SK-N-SH treated with all-trans-retinoic acid at 6 μM for 48 hours (cell line): ENCODE measurements around the gene NEURL1B.

ENCODE experiments used
- ATAC-seq: fragments of 200-7000 bp; cut with Tn5 transposase; 3 replicates; pipeline ENCODE4 v1.9.1; 2020; ENCODE audit warnings: mild to moderate bottlenecking, moderate library complexity
- ARNTL ChIP-seq: fragments of 450-650 bp; formaldehyde crosslinking; IDR thresholded peaks from 2 replicates; pipeline ENCODE4 v1.5.0; 2020; ENCODE audit warnings: low read depth, mild to moderate bottlenecking, moderate library complexity, borderline replicate concordance
- BACH2 ChIP-seq: fragments of 250-450 bp; sonication (Bioruptor Pico); IDR thresholded peaks from 2 replicates; pipeline ENCODE4 v1.9.0; 2021; ENCODE audit warnings: mild to moderate bottlenecking, borderline replicate concordance
- CSDC2 ChIP-seq: fragments of 250-450 bp; sonication (Bioruptor Pico); IDR thresholded peaks from 2 replicates; pipeline ENCODE4 v1.5.0; 2020; ENCODE audit warnings: mild to moderate bottlenecking, moderate library complexity
- CSRNP3 ChIP-seq: fragments of 250-450 bp; sonication (Bioruptor Pico); IDR thresholded peaks from 2 replicates; pipeline ENCODE4 v1.5.1; 2021; ENCODE audit warnings: mild to moderate bottlenecking, moderate library complexity
- ESRRG ChIP-seq: fragments of 250-450 bp; sonication (Bioruptor Pico); IDR thresholded peaks from 2 replicates; pipeline ENCODE4 v1.6.1; 2021; ENCODE audit warnings: mild to moderate bottlenecking
- GLIS3 ChIP-seq: fragments of 250-450 bp; sonication (Bioruptor Pico); IDR thresholded peaks from 2 replicates; pipeline ENCODE4 v1.5.0; 2020; ENCODE audit warnings: mild to moderate bottlenecking, moderate library complexity
- ISL1 ChIP-seq: fragments of 250-450 bp; sonication (Bioruptor Pico); IDR thresholded peaks from 2 replicates; pipeline ENCODE4 v2.1.2; 2022; ENCODE audit warnings: mild to moderate bottlenecking, moderate library complexity
- OSR1 ChIP-seq: fragments of 250-450 bp; sonication (Bioruptor Pico); IDR thresholded peaks from 2 replicates; pipeline ENCODE4 v1.8.0; 2022; ENCODE audit warnings: moderate library complexity, mild to moderate bottlenecking, inconsistent platforms
- PATZ1 ChIP-seq: fragments of 250-450 bp; sonication (Bioruptor Pico); IDR thresholded peaks from 2 replicates; pipeline ENCODE4 v1.8.0; 2020; ENCODE audit warnings: mild to moderate bottlenecking, moderate library complexity, borderline replicate concordance
- PPARA ChIP-seq: fragments of 250-450 bp; sonication (Bioruptor Pico); IDR thresholded peaks from 2 replicates; pipeline ENCODE4 v1.5.0; 2020; ENCODE audit warnings: mild to moderate bottlenecking, borderline replicate concordance
- RARB ChIP-seq: fragments of 250-450 bp; sonication (Bioruptor Pico); IDR thresholded peaks from 2 replicates; pipeline ENCODE4 v1.8.0; 2021; ENCODE audit warnings: mild to moderate bottlenecking, moderate library complexity
- SNAI2 ChIP-seq: fragments of 250-450 bp; sonication (Bioruptor Pico); IDR thresholded peaks from 2 replicates; pipeline ENCODE4 v1.5.0; 2020; ENCODE audit warnings: mild to moderate bottlenecking, moderate library complexity
- TOX ChIP-seq: fragments of 250-450 bp; sonication (Bioruptor Pico); IDR thresholded peaks from 2 replicates; pipeline ENCODE4 v1.8.0; 2021; ENCODE audit warnings: mild to moderate bottlenecking, moderate library complexity, borderline replicate concordance
- ZC3H10 ChIP-seq: fragments of 250-450 bp; sonication (Bioruptor Pico); IDR thresholded peaks from 2 replicates; pipeline ENCODE4 v1.5.1; 2021; ENCODE audit warnings: mild to moderate bottlenecking, moderate library complexity
- ZFP3 ChIP-seq: fragments of 250-450 bp; sonication (Bioruptor Pico); IDR thresholded peaks from 2 replicates; pipeline ENCODE4 v1.5.0; 2020; ENCODE audit warnings: mild to moderate bottlenecking, moderate library complexity
- ZFP30 ChIP-seq: fragments of 450-650 bp; formaldehyde crosslinking; IDR thresholded peaks from 2 replicates; pipeline ENCODE4 v1.5.0; 2022; ENCODE audit warnings: mild to moderate bottlenecking, moderate library complexity
- ZNF565 ChIP-seq: fragments of 450-650 bp; formaldehyde crosslinking; conservative IDR thresholded peaks from 2 replicates; pipeline ENCODE4 v1.5.0; 2020; ENCODE audit warnings: low read depth, mild to moderate bottlenecking, moderate library complexity
- ZNF70 ChIP-seq: fragments of 450-650 bp; formaldehyde crosslinking; IDR thresholded peaks from 2 replicates; pipeline ENCODE4 v1.5.0; 2020; ENCODE audit warnings: mild to moderate bottlenecking, moderate library complexity
- ZNF8 ChIP-seq: fragments of 450-650 bp; formaldehyde crosslinking; IDR thresholded peaks from 2 replicates; pipeline ENCODE4 v1.5.0; 2020; ENCODE audit warnings: mild to moderate bottlenecking, moderate library complexity
- TF ChIP-seq, protein P1 (sequence below): fragments of 250-450 bp; sonication (Bioruptor Pico); IDR thresholded peaks from 2 replicates; pipeline ENCODE4 v1.5.0; 2020; ENCODE audit warnings: mild to moderate bottlenecking, moderate library complexity
- TF ChIP-seq, protein P2 (sequence below): fragments of 250-450 bp; sonication (Bioruptor Pico); IDR thresholded peaks from 2 replicates; pipeline ENCODE4 v1.8.0; 2021; ENCODE audit warnings: low read depth, mild to moderate bottlenecking, moderate library complexity, borderline replicate concordance
- TF ChIP-seq, protein P3 (sequence below): fragments of 250-450 bp; sonication (Bioruptor Pico); IDR thresholded peaks from 2 replicates; pipeline ENCODE4 v1.5.1; 2020; ENCODE audit warnings: low read depth, mild to moderate bottlenecking, moderate library complexity

NEURL1B gene

GRCh38 chr5:172620506-172620905 is 20.6 kb upstream of the NEURL1B start:
- no peak for ATAC-seq
- TF ChIP-seq PATZ1 (CRISPR knock-in tag) (no peak), ARNTL (CRISPR knock-in tag) (no peak), ISL1 (no peak), GLIS3 (CRISPR knock-in tag) (no peak), ZNF70 (no peak), BACH2 (no peak), TOX (no peak), ESRRG (CRISPR knock-in tag) (no peak), ZFP3 (CRISPR knock-in tag) (no peak), ZNF8 (no peak)
- TF ChIP-seq, protein P1, sequence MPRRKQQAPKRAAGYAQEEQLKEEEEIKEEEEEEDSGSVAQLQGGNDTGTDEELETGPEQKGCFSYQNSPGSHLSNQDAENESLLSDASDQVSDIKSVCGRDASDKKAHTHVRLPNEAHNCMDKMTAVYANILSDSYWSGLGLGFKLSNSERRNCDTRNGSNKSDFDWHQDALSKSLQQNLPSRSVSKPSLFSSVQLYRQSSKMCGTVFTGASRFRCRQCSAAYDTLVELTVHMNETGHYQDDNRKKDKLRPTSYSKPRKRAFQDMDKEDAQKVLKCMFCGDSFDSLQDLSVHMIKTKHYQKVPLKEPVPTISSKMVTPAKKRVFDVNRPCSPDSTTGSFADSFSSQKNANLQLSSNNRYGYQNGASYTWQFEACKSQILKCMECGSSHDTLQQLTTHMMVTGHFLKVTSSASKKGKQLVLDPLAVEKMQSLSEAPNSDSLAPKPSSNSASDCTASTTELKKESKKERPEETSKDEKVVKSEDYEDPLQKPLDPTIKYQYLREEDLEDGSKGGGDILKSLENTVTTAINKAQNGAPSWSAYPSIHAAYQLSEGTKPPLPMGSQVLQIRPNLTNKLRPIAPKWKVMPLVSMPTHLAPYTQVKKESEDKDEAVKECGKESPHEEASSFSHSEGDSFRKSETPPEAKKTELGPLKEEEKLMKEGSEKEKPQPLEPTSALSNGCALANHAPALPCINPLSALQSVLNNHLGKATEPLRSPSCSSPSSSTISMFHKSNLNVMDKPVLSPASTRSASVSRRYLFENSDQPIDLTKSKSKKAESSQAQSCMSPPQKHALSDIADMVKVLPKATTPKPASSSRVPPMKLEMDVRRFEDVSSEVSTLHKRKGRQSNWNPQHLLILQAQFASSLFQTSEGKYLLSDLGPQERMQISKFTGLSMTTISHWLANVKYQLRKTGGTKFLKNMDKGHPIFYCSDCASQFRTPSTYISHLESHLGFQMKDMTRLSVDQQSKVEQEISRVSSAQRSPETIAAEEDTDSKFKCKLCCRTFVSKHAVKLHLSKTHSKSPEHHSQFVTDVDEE (CRISPR knock-in tag), result no peak

DNA sequence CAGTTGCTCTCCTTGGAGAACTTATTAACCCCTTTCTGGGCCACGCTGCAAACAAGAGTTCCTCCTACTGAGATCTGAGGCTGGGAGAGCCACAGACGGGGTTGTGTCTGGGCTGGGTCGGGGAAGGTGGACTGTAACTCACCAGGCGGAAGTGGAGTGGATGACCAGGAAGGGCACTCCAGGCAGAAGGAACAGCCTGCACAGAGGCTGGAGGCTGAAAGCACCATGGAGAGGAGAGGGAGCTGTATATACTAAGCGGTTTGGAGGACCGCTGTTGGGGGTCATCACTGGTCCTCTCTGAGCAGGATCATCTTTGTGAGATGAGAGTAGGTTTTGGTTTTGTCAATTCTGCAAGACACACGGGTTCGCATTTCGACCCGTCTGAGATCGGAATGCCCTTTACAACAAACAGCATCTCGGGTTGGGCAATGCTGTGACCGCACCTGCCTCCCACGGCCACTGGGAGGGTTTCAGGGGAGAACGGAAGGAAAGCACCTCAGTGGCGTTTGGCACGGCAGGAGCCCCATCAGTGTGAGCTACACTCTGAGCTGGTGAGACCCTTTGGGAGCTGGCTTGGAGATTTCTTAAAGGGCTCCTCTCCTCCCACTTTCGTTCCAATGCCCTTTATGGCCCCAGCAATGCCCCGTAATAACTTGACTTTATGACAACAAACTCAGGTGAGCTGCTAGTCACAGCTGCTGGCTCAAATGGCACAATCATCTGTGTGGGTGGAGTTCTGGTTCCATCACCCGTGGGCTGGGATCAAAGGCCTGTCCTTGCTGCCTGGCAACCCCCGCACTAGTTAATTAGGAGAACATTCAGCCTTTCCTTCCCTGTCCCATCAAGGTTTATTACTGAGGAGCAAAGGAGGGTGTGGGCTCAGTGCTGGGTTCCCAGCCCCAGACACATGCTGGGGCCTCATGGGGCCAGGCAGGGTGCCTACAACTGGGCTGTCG is 18.7 kb upstream of the NEURL1B start:
- no peak for ATAC-seq
- no peak for TF ChIP-seq ZNF8
- no peak for TF ChIP-seq PPARA (CRISPR knock-in tag)
- no peak for TF ChIP-seq SNAI2 (CRISPR knock-in tag)
- TF ChIP-seq BACH2, result no peak
- TF ChIP-seq ESRRG (CRISPR knock-in tag), result no peak
- no peak for TF ChIP-seq PATZ1 (CRISPR knock-in tag)
- TF ChIP-seq GLIS3 (CRISPR knock-in tag), result no peak
- TF ChIP-seq TOX, result no peak
- no peak for TF ChIP-seq ZFP30
- TF ChIP-seq, protein P2, sequence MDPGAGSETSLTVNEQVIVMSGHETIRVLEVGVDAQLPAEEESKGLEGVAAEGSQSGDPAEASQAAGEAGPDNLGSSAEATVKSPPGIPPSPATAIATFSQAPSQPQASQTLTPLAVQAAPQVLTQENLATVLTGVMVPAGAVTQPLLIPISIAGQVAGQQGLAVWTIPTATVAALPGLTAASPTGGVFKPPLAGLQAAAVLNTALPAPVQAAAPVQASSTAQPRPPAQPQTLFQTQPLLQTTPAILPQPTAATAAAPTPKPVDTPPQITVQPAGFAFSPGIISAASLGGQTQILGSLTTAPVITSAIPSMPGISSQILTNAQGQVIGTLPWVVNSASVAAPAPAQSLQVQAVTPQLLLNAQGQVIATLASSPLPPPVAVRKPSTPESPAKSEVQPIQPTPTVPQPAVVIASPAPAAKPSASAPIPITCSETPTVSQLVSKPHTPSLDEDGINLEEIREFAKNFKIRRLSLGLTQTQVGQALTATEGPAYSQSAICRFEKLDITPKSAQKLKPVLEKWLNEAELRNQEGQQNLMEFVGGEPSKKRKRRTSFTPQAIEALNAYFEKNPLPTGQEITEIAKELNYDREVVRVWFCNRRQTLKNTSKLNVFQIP (CRISPR knock-in tag), result no peak
- no peak for TF ChIP-seq ZC3H10 (CRISPR knock-in tag)
- TF ChIP-seq CSDC2 (CRISPR knock-in tag), result no peak
- TF ChIP-seq, protein P3, sequence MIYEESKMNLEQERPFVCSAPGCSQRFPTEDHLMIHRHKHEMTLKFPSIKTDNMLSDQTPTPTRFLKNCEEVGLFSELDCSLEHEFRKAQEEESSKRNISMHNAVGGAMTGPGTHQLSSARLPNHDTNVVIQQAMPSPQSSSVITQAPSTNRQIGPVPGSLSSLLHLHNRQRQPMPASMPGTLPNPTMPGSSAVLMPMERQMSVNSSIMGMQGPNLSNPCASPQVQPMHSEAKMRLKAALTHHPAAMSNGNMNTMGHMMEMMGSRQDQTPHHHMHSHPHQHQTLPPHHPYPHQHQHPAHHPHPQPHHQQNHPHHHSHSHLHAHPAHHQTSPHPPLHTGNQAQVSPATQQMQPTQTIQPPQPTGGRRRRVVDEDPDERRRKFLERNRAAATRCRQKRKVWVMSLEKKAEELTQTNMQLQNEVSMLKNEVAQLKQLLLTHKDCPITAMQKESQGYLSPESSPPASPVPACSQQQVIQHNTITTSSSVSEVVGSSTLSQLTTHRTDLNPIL, result no peak
- no peak for TF ChIP-seq CSRNP3
- no peak for TF ChIP-seq ZNF70
- no peak for TF ChIP-seq ZNF565 (CRISPR knock-in tag)
- no peak for TF ChIP-seq ISL1
- no peak for TF ChIP-seq OSR1
- no peak for TF ChIP-seq RARB (CRISPR knock-in tag)
- TF ChIP-seq ARNTL (CRISPR knock-in tag), result no peak
